Activated CD4-positive, alpha-beta T cell treated with anti-CD3 and anti-CD28 coated beads, Interleukin-2, Interleukin-4, amounts not matched to agents 100 ng/mL and 50 ng/mL, durations not matched to agents 16 hours and 8 hours (primary cell): ENCODE data around the gene MISP.
"Not testable (repeated sequence)": the region's sequence is repeated elsewhere in the genome, so short reads cannot be mapped to it uniquely, and the experiment has no call there.

ENCODE experiments used
- DNase-seq: peaks from one replicate; pipeline ENCODE4 v3.0.0-alpha.2; 2020; ENCODE audit warnings: low spot score

MISP gene

DNA sequence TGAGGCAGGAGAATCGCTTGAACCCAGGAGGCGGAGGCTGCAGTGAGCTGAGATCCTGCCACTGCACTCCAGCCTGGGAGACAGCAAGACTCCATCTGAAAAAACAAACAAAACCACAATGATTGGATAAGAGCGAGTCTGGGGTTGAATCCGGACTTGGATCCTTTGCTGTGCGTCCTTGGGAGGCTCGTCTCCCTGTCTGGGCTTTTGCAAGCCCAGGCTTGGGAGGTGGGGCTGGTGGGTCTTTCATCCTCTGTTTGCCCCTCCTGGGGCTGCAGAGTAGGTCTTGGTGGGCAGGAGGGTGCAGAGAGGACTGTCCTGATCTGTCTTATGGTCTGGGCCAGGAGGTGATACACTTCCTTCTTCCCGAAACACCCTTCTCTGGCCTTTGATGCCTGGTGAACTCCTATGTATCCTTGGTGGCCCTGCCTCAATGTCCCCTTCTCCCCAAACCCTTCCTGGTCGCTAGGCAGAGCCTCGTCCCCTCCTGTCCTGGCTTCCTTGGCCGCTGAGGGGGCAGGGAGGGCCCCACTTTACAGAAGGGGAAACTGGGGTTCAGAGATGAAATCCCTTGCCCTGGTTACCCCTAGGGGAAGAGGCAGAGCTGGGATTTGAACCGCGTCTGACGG, 25.3 kb upstream of the MISP start:
- no peak for DNase-seq

DNA sequence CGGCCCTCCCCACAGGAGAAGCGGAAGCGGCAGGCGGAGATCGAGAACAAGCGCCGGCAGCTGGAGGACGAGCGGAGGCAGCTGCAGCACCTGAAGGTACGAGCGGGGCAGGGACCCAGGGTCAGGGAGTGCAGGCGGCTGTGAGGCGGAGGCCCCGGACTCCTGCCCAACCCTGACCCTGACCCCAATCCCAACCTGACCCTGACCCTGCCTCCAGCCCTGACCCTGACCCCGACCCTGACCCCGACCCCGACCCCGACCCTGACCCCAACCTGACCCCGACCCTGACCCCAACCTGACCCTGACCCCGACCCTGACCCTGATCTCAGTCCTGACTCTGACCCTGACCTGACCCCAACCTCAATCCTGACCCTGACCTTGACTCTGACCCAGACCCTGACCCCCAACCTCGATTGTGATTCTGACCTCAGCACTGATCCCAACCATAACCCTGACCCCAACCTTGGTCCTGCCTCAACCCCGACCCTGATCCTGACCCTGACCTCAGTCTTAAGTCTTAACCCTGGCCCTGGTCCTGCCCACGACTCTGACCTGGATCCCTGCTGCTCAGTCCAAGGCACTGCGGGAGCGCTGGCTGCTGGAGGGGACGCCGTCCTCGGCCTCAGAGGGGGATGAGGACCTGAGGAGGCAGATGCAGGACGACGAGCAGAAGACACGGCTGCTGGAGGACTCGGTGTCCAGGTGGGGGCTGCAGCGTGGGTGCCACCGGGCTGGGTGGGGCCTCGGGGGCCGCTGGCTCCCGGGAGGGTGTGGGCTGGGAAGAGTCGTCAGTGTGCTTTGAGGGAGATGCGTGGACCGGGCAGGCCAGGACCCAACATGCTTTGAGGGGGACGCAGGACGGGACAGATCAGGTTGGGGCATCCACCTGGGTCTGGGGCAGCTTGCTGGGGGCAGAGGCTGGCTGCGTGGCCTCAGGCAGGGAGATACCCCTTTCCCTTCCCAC, 23.6 kb upstream of the MISP start:
- no peak for DNase-seq

DNA sequence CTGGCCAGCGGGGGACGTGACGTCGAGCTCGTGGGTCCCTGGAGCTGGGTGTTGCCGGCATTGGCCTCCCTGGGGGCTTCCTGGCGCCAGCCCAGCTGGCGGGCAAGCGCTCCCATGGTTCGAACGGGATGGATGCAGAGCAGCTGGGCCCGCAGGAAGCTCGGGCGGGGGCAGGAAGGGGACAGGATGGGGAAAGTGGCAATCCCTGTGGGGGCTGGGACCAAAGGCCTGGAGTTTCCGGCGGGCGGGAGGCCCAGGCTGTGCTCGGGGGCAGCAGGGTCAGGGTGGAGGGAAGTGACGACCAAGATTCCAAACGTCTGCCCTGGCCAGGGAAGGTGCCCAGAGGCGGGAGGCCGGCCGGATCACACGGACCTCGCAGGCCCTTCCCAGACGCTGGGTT, 22.9 kb upstream of the MISP start:
- DNase-seq, result no peak

DNA sequence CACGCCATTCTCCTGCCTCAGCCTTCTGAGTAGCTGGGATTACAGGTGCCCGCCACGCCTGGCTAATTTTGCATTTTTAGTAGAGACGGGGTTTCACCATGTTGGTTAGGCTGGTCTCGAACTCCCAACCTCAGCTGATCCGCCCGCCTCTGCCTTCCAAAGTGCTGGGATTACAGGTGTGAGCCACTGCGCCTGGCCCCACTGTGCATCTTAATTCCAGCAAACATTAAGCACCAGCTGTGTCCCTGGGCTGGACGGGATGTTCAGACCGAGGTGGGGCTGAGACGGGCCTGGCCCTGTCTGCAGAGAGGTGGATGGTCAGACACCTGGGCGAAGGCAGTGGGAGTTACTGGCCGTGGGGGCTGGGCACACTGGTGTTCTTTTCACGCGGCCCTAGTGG, 21.3 kb upstream of the MISP start:
- not testable (repeated sequence) for DNase-seq

DNA sequence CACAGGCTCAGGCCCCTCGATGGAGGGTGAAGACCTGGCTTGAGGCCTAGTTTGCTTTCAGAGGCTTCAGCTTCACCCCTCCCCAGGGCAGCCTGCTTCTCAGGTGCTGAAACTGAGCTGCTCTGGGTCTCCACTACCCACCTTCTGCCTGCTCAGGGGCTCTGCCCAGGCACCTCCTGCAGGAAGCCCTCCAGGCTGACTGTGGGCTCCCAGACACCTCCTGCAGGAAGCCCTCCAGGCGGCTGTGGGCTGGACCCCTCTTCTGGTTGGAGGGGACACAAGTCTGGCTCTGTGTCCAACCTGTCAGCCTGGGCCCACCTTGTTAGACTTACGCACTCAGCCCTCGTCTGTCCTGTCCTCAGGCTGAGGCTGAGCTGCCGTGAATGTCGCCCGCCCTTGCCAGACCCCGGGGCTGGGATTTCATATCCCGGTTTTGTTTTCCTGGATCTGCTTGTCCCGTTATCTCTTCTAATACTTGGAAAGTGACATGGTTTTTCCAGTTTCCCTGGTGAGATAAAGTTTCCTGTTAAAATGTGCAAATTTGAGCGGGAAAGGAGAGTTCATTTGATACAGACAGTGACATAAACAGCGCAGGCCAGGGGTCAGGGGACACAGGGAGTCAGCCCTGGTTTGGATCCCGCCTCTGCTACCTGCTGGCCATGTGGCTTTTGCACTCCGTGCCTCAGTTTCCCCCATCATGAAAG, 20.8 kb upstream of the MISP start:
- no peak for DNase-seq

DNA sequence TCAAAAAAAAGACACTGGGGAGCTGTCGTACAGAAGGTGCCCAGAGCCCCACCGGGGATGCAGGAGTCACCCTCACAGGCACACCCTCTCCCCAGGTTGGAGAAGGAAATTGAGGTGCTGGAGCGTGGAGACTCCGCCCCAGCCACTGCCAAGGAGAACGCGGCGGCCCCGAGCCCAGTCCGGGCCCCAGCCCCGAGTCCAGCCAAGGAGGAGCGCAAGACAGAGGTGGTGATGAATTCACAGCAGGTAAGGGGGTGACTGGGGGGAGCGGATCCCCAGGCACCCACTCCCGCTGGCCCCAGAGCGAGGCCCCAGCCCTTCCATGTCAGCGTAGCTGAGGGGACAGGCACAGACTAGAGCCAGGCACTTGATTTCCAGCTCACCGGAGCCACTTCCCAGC, 19.9 kb upstream of the MISP start:
- DNase-seq, result no peak

DNA sequence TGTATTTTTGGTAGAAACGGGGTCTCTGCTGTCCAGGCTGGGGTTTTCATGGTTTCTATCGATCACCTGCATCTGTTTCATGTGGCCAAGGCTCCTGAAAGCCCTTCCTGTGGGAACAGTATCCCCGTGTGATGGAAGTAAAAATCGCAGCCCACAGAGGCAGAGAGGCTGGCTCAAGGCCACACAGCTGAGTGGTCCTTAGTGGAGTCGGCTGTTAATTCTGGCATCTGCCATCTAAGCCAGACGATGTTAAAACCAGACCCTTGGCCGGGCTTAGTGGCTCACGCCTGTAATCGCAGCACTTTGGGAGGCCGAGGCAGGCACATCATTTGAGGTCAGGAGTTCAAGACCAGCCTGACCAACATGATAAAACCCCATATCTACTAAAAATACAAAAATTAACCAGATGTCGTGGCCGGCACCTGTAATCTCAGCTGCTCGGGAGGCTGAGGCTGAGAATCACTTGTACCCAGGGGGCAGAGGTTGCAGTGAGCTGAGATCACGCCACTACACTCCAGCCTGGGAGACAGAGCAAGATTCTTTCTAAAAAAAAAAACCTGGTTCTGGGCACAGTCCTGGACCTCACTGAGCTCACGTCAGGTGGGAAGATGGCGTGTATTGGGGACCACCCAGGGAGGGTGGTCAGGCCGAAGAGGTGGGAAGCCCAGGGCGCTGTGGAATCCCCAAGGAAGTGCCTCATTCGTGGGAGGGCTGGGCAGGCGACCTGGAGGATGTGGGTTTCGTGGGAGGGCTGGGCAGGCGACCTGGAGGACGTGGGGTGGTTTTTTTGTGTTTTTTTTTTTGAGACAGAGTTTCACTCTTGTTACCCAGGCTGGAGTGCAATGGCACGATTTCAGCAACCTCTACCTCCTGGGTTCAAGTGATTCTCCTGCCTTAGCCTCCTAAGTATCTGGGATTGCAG, 18.5 kb upstream of the MISP start:
- no peak for DNase-seq

DNA sequence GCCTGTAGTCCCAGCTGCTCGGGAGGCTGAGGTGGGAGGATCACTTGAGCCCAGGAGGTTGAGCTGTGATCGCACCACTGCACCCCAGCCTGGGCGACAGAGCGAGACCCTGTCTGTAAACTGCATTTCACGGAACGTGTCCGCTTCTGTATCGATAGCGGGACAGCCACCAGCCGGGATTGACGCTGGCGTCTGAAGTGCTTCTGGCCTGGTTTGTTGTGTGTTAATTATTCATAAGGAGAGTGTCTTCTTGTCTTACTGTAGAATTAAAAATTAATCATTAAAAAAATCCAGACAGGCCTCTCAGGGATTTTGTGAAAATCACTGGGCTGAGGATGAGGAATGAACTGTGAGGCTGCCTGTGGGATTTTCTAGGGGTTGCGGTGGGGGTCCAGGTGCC, 16.2 kb upstream of the MISP start:
- DNase-seq, result no peak

DNA sequence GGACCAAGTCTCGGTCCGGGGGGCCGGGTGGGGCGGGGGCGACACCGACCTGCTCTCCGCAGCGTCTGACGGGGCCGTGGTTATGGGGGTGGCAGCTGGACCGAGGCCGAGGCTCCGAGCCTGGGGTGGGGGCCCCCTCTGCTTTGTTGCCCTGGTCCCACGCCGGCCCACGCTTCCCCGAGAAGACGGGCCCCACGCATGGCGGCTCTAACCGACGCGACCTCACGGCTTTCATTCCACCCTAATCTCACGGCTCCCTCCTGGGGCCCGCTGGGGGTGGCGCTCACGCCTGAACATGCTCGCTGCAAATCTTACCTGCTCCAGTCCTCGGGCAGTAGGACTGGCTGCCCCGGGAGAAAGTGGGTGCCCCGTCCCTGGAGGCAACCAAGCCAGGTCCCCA, 14.8 kb upstream of the MISP start:
- DNase-seq, result no peak

DNA sequence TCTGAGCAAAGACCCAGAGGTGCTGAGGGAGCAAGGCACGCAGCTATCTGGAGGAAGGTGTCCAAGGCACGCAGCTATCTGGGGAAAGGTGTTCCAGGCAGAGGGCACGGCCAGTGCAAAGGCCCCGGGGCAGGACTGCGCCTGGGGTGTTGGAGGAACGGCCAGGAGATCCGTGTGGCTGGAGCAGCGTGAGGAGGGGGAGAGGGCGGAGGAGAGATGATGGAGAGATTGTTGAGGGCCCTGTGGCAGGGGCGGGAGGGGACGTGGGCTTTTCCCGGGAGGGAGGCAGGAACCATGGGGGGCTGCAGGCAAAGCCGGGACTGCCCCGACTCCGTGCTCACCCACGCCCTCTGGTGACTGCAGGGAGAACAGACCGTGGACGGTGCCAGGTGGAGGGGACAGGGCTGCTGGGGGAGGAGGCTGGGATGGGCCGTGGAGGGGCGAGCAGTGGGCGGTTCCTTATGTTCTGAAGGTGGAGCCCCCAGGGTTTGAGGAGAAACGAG, 13.3 kb upstream of the MISP start:
- DNase-seq, result peak; percentile 58

DNA sequence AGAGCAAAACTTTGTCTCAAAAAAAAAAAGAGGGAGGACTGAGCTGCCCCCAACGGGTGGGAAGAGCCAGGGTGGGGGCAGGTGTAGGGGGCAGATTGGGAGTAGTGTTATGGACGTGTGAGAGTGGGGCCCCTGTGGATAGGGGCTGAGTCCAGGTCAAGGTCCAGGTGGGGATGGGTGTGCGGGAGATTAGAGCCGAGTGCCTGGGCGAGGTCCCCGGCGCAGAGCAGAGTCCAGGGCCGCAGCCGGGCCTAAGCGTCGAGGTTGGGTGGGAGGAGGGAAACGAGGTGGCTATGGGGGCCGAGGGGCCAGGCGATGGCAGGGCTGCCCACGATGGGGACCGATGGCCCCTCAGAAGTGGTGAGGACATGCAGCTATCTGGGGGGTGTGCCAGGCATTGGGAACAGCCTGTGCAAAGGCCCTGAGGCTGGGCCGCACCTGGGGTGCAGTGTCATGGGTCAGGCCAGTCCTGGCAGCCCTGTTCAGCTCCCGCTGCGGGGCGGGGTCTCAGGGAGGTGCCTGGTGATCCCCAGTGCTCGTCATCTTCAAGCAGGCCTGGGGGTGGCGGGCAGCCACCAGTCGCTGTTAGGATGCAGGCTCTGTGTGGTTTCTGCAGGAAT, 12.3 kb upstream of the MISP start:
- DNase-seq, result no peak

DNA sequence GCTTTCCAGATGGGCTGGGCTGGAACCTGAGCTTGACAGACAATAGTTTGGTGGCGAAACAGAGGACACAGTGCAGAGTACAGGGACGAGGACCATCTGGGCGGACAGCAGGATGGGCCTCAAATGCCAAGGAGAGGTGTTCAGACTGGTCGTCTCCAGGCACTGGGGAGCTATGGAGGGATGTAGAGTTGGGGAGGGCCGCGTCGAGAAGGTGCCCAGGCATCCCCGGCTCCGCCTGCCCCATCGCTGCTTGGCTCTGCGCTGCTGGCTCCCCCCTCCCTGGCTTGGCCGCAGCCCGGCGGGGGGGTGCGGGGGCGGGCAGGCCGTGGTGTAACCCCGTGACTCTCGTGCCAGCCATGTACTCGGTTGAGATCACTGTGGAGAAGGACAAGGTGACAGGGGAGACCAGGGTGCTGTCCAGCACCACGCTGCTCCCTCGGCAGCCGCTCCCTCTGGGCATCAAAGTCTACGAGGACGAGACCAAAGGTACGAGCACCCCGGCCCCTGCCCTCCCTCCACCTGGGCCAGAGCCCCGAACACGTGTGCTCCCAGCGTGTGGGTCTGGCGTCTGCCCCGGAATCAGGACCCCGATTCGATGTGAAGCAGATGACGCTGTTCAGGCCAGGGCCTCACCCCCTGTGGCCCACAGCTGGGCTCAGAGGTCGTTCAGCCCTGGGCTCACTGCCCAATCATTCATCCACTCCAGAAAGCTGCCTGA, 10.8 kb upstream of the MISP start:
- no peak for DNase-seq

DNA sequence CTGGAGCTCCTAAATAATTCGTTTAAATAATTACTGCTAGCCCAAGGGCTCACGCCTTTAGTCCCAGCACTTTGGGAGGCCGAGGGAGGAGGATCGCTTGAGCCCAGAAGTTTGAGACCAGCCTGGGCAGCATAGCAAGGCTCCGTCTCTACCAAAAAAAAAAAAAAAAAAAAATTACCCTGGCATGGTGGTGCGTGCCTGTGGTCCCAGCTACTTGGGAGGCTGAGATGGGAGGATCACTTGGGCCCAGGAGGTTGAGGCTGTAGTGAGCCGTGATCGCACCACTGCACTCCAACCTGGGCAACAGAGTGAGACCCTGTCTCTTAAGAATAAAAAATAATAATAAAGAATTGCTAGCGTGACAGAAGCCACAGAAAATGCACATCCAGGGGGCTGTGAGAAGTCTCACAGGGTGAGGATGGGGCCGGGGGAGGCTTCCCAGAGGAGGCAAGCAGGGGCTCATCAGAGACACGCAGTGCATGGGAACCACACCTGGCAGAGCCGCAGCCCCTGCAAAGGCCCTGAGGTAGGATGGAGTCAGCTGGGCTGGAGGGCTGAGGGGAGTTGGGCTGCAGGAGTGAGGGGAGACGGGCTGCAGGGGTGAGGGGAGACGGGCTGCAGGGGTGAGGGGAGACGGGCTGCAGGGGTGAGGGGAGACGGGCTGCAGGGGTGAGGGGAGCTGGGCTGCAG, 10.0 kb upstream of the MISP start:
- DNase-seq, result not testable (repeated sequence)

DNA sequence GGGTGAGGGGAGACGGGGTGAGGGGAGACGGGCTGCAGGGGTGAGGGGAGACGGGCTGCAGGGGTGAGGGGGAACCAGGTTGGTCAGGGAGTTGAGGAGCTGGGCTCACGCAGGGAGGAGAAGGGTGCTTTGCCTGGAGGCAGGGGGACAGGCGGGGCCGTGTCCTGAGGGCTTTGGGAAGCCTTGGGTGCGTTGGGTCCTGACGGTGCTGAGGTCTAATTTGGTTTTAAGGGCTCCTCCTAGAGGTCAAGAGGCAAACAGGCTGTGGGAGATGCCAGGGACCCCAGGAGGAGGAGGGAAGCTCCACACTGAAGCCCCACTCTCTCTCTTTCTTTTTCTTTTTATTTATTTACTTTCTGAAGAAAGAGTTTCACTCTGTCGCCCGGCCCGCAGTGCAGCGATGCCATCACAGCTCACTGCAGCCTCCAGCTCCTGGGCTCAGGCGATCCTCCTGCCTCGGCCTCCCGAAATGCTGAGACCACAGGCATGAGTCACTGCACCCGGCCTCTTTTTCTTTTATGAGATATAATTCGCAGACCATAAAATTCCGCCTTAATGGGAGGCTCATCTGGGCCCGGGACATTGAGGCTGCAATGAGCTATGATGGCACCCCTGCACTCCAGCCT, 9.3 kb upstream of the MISP start:
- DNase-seq, result no peak

DNA sequence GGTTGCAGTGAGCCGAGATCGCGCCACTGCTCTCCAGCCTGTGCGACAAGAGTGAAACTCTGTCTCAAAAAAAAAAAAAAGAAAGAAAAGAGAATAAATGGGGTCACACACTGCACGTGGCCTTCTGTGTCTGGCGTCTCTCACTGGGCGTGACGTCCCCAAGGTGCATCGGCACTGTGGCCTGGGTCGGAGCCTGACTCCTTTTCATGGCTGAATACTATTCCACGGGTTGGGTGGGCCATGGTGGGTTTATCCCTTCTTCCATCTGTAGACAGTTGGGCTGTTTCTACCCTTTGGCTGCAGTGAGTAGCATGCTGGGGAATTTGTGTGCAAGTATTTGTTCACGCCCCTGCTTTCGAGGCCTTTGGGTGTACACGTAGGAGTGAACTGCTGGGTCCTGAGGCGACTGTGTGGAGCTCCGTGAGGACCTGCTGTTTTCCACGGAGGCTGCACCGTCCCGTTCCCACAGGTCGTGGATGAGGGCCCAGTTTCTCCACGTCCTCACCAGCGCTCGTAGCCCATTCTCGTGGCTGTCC, 8.3 kb upstream of the MISP start:
- no peak for DNase-seq

DNA sequence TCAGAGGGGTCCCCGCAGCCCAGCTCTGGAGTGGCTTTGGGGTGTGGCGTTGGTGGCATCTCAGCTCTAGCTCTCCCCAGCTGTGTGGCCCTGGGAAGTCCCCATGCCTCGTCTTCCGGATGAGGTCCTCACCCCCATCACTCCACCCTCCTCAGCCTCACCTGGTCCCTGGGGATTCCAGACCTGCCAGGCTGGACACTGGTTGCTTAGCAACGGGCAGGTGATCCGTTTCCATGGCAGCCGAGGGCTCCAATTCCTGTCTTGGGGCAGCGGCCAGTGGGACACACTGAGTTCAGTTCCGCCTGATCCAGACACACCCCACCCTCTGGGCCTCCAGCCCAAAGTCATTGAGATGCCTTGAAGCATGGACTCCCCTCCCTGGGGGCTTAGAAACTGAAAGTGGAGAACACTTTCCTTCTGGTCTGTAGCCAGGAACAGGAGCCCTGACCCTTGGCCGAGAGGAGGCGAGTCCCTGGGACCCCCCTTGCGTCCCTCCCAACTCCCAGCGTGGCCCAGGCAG, 7.7 kb upstream of the MISP start:
- DNase-seq, result no peak

DNA sequence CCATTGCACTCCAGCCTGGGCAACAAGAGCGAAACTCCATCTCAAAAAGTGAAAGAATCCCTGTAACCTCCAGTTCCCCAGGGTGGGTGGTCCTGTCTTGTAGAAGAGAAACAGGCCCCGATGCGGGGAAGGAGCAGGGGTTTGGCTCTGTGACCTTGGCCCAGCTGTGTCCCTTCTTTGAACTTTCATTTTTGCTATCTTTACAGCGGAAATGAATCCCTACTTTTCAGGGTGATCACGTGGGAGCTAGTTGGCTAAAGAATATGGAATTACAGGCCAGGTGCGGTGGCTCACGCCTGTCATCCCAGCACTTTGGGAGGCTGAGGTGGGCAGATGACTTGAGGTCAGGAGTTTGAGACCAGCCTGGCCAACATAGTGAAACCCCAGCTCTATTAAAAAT, 5.8 kb upstream of the MISP start:
- DNase-seq, result not testable (repeated sequence)

DNA sequence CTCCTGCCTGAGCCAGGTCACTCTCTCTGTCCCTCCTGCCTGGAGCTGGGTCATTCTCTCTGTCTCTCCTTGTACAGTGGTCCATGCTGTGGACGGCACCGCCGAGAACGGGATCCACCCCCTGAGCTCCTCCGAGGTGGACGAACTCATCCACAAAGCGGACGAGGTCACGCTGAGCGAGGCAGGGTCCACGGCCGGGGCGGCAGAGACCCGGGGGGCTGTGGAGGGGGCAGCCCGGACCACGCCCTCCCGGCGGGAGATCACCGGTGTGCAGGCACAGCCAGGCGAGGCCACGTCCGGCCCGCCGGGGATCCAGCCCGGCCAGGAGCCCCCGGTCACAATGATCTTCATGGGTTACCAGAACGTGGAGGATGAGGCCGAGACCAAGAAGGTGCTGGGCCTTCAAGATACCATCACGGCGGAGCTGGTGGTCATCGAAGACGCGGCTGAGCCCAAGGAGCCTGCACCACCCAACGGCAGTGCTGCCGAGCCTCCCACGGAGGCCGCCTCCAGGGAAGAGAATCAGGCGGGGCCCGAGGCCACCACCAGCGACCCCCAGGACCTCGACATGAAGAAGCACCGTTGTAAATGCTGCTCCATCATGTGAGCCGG, 4.6 kb upstream of the MISP start:
- no peak for DNase-seq
